MM.1S (cell line): ENCODE data around the gene KRT38.

Experiments
- CTCF ChIP-seq: fragments of 300-600 bp; sonication (generic); IDR thresholded peaks from 2 replicates; pipeline ENCODE4 v1.5.1; 2016; ENCODE audit warnings: antibody characterized with exemption, low read length, mixed read lengths
- EZH2 ChIP-seq: fragments of 300-600 bp; sonication (generic); optimal IDR thresholded peaks from 2 replicates; pipeline ENCODE3; 2017; ENCODE audit warnings: low read depth, mild to moderate bottlenecking, antibody characterized with exemption, low read length, mixed read lengths
- EZH2phosphoT487 ChIP-seq: fragments of 300-600 bp; sonication (generic); IDR thresholded peaks from 2 replicates; pipeline ENCODE4 v1.6.1; 2018; ENCODE audit warnings: antibody characterized with exemption, low read length

- TF ChIP-seq CTCF (no peak), EZH2 (no peak), EZH2phosphoT487 (no peak)
These were observed 2.0 kb upstream of the KRT38 start for GRCh38 chr17:41442739-41443138.
